HepG2 (cell line): Measurements from ENCODE around the gene CERS6.

Experiments used
- EZH2 ChIP-seq: conservative IDR thresholded peaks from 2 replicates; pipeline ENCODE4 v1.6.1; 2012; ENCODE audit warnings: mild to moderate bottlenecking, low read depth, low read length, moderate library complexity
- GTF2F1 ChIP-seq: fragments of 150-350 bp; IDR thresholded peaks from 2 replicates; pipeline ENCODE4 v1.6.1; 2014; ENCODE audit warnings: low read length
- TCF12 ChIP-seq, 2 experiments: fragments of 450-650 bp in 1 of 2; sonication (generic) in 1 of 2; formaldehyde crosslinking in 1 of 2; IDR thresholded peaks; 2 replicates each; pipeline versions ENCODE4 v1.6.1 to v1.8.0; 2017 to 2022; ENCODE audit warnings: antibody characterized with exemption in 1 of 2, mild to moderate bottlenecking in 1 of 2, missing genetic modification reagents in 1 of 2, moderate library complexity in 1 of 2

GRCh38 chr2:168475636-168476035 lies 19.6 kb downstream of the CERS6 start:
- TF ChIP-seq TCF12 (IDR thresholded peaks at IDR 0.05) (no peak), TCF12 (CRISPR knock-in tag; IDR thresholded peaks at IDR 0.05) (no peak), GTF2F1 (no peak), EZH2 (no peak)
